ENCODE results near the gene SNAPC4.

Gene SNAPC4

GRCh38 chr9:136359774-136360718 is 39.9 kb downstream of the SNAPC4 start:
- Histone ChIP-seq H3K27ac (ENCODE audit: poor library complexity, severe bottlenecking) (no peak overlapping the region), H3K27me3 (ENCODE audit: insufficient read depth, poor library complexity, severe bottlenecking) (no peaks in the 10 kb centered on the region), H3K4me3 (ENCODE audit: severe bottlenecking) (no peak overlapping the region), H3K4me1 (ENCODE audit: insufficient read depth, poor library complexity, severe bottlenecking) (no peaks in the 10 kb centered on the region), H3K9me3 (ENCODE audit: severe bottlenecking) (no peaks in the 10 kb centered on the region), H3K36me3 (ENCODE audit: low read depth) (no peaks in the 10 kb centered on the region)
- no peak for DNase-seq (ENCODE audit: low spot score)
- no peak for TF ChIP-seq CTCF (IDR thresholded peaks at IDR 0.05; ENCODE audit: poor library complexity, severe bottlenecking)
- ATAC-seq (ENCODE audit: low read depth): no peak

- ATAC-seq (ENCODE audit: low read depth): no peak
- H3K4me3 ChIP-seq (ENCODE audit: severe bottlenecking): no peak overlapping the region
- no peak for TF ChIP-seq CTCF (IDR thresholded peaks at IDR 0.05; ENCODE audit: poor library complexity, severe bottlenecking)
- no peaks in the 10 kb centered on the region for H3K9me3 ChIP-seq (ENCODE audit: severe bottlenecking)
- DNase-seq (ENCODE audit: low spot score): no peak
- H3K4me1 ChIP-seq (ENCODE audit: insufficient read depth, poor library complexity, severe bottlenecking): no peaks in the 10 kb centered on the region
- no peak overlapping the region for H3K27ac ChIP-seq (ENCODE audit: poor library complexity, severe bottlenecking)
- no peaks in the 10 kb centered on the region for H3K27me3 ChIP-seq (ENCODE audit: insufficient read depth, poor library complexity, severe bottlenecking)
- H3K36me3 ChIP-seq (ENCODE audit: low read depth): no peaks in the 10 kb centered on the region
Observed at GRCh38 chr9:136358888-136359287, 41.1 kb downstream of the SNAPC4 start.

GRCh38 chr9:136358016-136358415 is 42.0 kb downstream of the SNAPC4 start:
- Histone ChIP-seq H3K4me1 (ENCODE audit: insufficient read depth, poor library complexity, severe bottlenecking) (no peaks in the 10 kb centered on the region), H3K27me3 (ENCODE audit: insufficient read depth, poor library complexity, severe bottlenecking) (no peaks in the 10 kb centered on the region), H3K27ac (ENCODE audit: poor library complexity, severe bottlenecking) (no peak overlapping the region), H3K4me3 (ENCODE audit: severe bottlenecking) (no peak overlapping the region), H3K9me3 (ENCODE audit: severe bottlenecking) (no peaks in the 10 kb centered on the region), H3K36me3 (ENCODE audit: low read depth) (no peaks in the 10 kb centered on the region)
- no peak for ATAC-seq (ENCODE audit: low read depth)
- TF ChIP-seq CTCF (IDR thresholded peaks at IDR 0.05; ENCODE audit: poor library complexity, severe bottlenecking): no peak
- DNase-seq (ENCODE audit: low spot score): no peak

- Histone ChIP-seq H3K4me3 (ENCODE audit: severe bottlenecking) (no peak overlapping the region), H3K36me3 (ENCODE audit: low read depth) (no peaks in the 10 kb centered on the region), H3K9me3 (ENCODE audit: severe bottlenecking) (no peaks in the 10 kb centered on the region), H3K27ac (ENCODE audit: poor library complexity, severe bottlenecking) (no peak overlapping the region), H3K4me1 (ENCODE audit: insufficient read depth, poor library complexity, severe bottlenecking) (no peaks in the 10 kb centered on the region), H3K27me3 (ENCODE audit: insufficient read depth, poor library complexity, severe bottlenecking) (no peaks in the 10 kb centered on the region)
- TF ChIP-seq CTCF (IDR thresholded peaks at IDR 0.05; ENCODE audit: poor library complexity, severe bottlenecking): no peak
- DNase-seq (ENCODE audit: low spot score) (no peak), ATAC-seq (ENCODE audit: low read depth) (no peak)
Observed at GRCh38 chr9:136357202-136357725, 42.7 kb downstream of the SNAPC4 start.

Data from RWPE2 (cell line).